Peyer's patch (tissue), 4 donors: ENCODE data around the gene ERC1. TPM values are rescaled to one million over a fixed set of nuclear protein-coding genes. Genes with fewer than 3 reads are reported as not detected.

Experiments used
- DNase-seq, 3 donors: peaks; one replicate each; pipeline ENCODE4 v3.0.0-alpha.2; 2017 to 2019
- H3K27ac ChIP-seq, 4 donors: fragments of 200-600 bp; sonication (generic); one replicate each; pipeline ENCODE4 v1.5.1; 2016 to 2019
- H3K27me3 ChIP-seq, 2 donors: fragments of 200-600 bp; sonication (generic); one replicate each; pipeline ENCODE4 v1.5.1; 2019
- H3K36me3 ChIP-seq, 3 donors: fragments of 200-600 bp; sonication (generic); one replicate each; pipeline ENCODE4 v1.5.1; 2016 to 2019
- H3K4me1 ChIP-seq, 4 donors: fragments of 200-600 bp; sonication (generic); one replicate each; pipeline ENCODE4 v1.5.1; 2016 to 2019
- H3K4me3 ChIP-seq, 4 donors: fragments of 200-600 bp; sonication (generic); 1 replicate in 3 of 4; 2 replicates in 1 of 4; pipeline ENCODE4 v1.5.1; 2016 to 2019; ENCODE audit warnings: mild to moderate bottlenecking in 1 of 4
- H3K9me3 ChIP-seq, 4 donors: fragments of 200-600 bp; sonication (generic); one replicate each; pipeline ENCODE4 v1.5.1; 2016 to 2019; ENCODE audit warnings: mild to moderate bottlenecking in 1 of 4
- CTCF ChIP-seq, 6 experiments: fragments of 450-650 bp in 4 of 6; fragments of 200-600 bp in 2 of 6; sonication (generic) in 1 of 6; IDR thresholded peaks; one replicate each; pipeline ENCODE4 v1.5.1; 2017 to 2019; ENCODE audit warnings: antibody characterized with exemption in 6 of 6, mild to moderate bottlenecking in 3 of 6, moderate library complexity in 1 of 6
- POLR2A ChIP-seq, 2 donors: fragments of 450-650 bp; IDR thresholded peaks; one replicate each; pipeline ENCODE4 v1.5.1; 2017; ENCODE audit warnings: antibody characterized with exemption in 2 of 2, mild to moderate bottlenecking in 2 of 2, moderate library complexity in 2 of 2
- total RNA-seq, 4 donors: library from RNA; depleted of rRNA; stranded (reverse); fragments of >200 nt; gene quantifications; one replicate each; pipeline ENCODE4 v1.1.0, GENCODE V29; 2016

ERC1 gene
- total RNA-seq, 4 donors from 2014 or later: 26.5 to 184 (median 31.7) TPM

GRCh38 chr12:981176-981828 is 9.7 kb upstream of the ERC1 start:
- Histone ChIP-seq H3K4me1 (no peaks in the 10 kb centered on the region), H3K27ac (no peak overlapping the region), H3K36me3 (no peaks in the 10 kb centered on the region), H3K9me3 (no peaks in the 10 kb centered on the region), H3K27me3 (no peaks in the 10 kb centered on the region), H3K4me3 (no peak overlapping the region)
- TF ChIP-seq CTCF (IDR thresholded peaks at IDR 0.05) (no peak), POLR2A (IDR thresholded peaks at IDR 0.05) (no peak)
- no peak for DNase-seq

GRCh38 chr12:981961-982360 is 9.1 kb upstream of the ERC1 start:
- no peak for TF ChIP-seq POLR2A (IDR thresholded peaks at IDR 0.05)
- no peak for TF ChIP-seq CTCF (IDR thresholded peaks at IDR 0.05)
- no peak for DNase-seq
- Histone ChIP-seq H3K4me3 (no peak overlapping the region), H3K36me3 (no peaks in the 10 kb centered on the region), H3K9me3 (no peaks in the 10 kb centered on the region), H3K27ac (no peak overlapping the region), H3K27me3 (no peaks in the 10 kb centered on the region), H3K4me1 (no peaks in the 10 kb centered on the region)

- Histone ChIP-seq H3K4me3 (no peak overlapping the region), H3K36me3 (no peaks in the 10 kb centered on the region), H3K4me1 (peaks cover 0 to 25% (median 5%) of the 10 kb centered on the region in 4 donors), H3K27me3 (no peaks in the 10 kb centered on the region), H3K9me3 (no peaks in the 10 kb centered on the region), H3K27ac (no peak overlapping the region)
- no peak for TF ChIP-seq POLR2A (IDR thresholded peaks at IDR 0.05)
- no peak for TF ChIP-seq CTCF (IDR thresholded peaks at IDR 0.05)
- DNase-seq: no peak
Observed at GRCh38 chr12:988646-989045, 2.4 kb upstream of the ERC1 start.

- TF ChIP-seq POLR2A (IDR thresholded peaks at IDR 0.05) (no peak), CTCF (IDR thresholded peaks at IDR 0.05) (no peak)
- peak overlapping the region in 1 of 4 donors; percentile 94 for H3K27ac ChIP-seq
- H3K4me3 ChIP-seq: peak overlapping the region in 1 of 4 donors; percentile 99
Observed at GRCh38 chr12:989051-989450, 2.0 kb upstream of the ERC1 start.

GRCh38 chr12:989751-990660 is 1.0 kb upstream of the ERC1 start:
- DNase-seq: peak; percentile 64 to 79 (median 75)
- Histone ChIP-seq H3K36me3 (no peaks in the 10 kb centered on the region), H3K4me3 (peak overlapping the region; percentile 85 to 99 (median 98)), H3K4me1 (peaks cover 0 to 27% (median 5%) of the 10 kb centered on the region in 4 donors), H3K27me3 (no peaks in the 10 kb centered on the region), H3K9me3 (no peaks in the 10 kb centered on the region), H3K27ac (peak overlapping the region; percentile 93 to 98 (median 96))
- TF ChIP-seq CTCF (IDR thresholded peaks at IDR 0.05): no peak
- no peak for TF ChIP-seq POLR2A (IDR thresholded peaks at IDR 0.05)

More at GRCh38 chr12:989051-989450, 2.0 kb upstream of the ERC1 start:
- no peaks in the 10 kb centered on the region for H3K36me3 ChIP-seq
- peaks cover 0 to 27% (median 5%) of the 10 kb centered on the region in 4 donors for H3K4me1 ChIP-seq
- H3K9me3 ChIP-seq: no peaks in the 10 kb centered on the region
- H3K27me3 ChIP-seq: no peaks in the 10 kb centered on the region
- no peak for DNase-seq
